ENCODE results near the gene PROS1.

DNA sequence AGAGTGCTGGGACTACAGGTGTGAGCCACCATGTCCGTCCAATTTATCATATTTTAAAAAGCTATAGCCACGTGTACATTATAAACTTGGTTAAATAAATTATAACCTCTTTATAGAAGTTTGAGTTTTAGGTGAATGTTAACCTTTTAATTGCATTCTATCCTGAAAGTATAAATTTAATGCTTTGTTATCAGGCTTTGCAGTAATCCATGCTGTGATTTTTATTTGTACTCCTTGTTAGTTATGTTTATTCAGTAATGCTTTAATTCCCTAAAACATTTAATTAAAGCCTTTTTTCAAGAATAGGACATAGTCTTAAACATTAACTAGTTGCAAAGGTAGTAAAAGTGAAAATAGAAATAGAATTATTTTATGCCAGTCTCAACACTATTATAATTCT is 17.9 kb upstream of the PROS1 start:
- TF ChIP-seq, protein P1, sequence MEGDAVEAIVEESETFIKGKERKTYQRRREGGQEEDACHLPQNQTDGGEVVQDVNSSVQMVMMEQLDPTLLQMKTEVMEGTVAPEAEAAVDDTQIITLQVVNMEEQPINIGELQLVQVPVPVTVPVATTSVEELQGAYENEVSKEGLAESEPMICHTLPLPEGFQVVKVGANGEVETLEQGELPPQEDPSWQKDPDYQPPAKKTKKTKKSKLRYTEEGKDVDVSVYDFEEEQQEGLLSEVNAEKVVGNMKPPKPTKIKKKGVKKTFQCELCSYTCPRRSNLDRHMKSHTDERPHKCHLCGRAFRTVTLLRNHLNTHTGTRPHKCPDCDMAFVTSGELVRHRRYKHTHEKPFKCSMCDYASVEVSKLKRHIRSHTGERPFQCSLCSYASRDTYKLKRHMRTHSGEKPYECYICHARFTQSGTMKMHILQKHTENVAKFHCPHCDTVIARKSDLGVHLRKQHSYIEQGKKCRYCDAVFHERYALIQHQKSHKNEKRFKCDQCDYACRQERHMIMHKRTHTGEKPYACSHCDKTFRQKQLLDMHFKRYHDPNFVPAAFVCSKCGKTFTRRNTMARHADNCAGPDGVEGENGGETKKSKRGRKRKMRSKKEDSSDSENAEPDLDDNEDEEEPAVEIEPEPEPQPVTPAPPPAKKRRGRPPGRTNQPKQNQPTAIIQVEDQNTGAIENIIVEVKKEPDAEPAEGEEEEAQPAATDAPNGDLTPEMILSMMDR (IDR thresholded peaks at IDR 0.05; ENCODE audit: poor library complexity): no peak
- no peak for TF ChIP-seq EZH2phosphoT487 (IDR thresholded peaks at IDR 0.05; ENCODE audit: low read depth, severe bottlenecking, unreplicated experiment)

All from hepatocyte (in vitro differentiated cells).